Heart right ventricle (tissue), 16 donors: ENCODE results near the gene ATAD1. TPM values are rescaled to one million over a fixed set of nuclear protein-coding genes. Genes with fewer than 3 reads are reported as not detected.
A peak's percentile ranks its signal among the peaks of the same experiment; 100 is the strongest.
"Not testable (repeated sequence)": the region's sequence is repeated elsewhere in the genome, so short reads cannot be mapped to it uniquely, and the experiment has no call there.

Source experiments
- ATAC-seq, 8 donors: fragments of 200-7000 bp; cut with Tn5 transposase; one replicate each; pipeline ENCODE4 v1.9.1; 2020; ENCODE audit warnings: mild to moderate bottlenecking in 8 of 8, moderate library complexity in 8 of 8, moderate number of reproducible peaks in 1 of 8
- DNase-seq, 2 donors: peaks; one replicate each; pipeline ENCODE4 v3.0.0-alpha.2; 2020
- H3K27ac ChIP-seq, 10 donors: fragments of 200-600 bp; sonication (generic) in 2 of 10; one replicate each; pipeline versions ENCODE4 v1.5.0 to v1.8.0; 2020 to 2022; ENCODE audit warnings: mild to moderate bottlenecking in 3 of 10
- H3K27me3 ChIP-seq, 7 donors: fragments of 200-600 bp; one replicate each; pipeline ENCODE4 v1.8.0; 2021 to 2022; ENCODE audit warnings: mild to moderate bottlenecking in 2 of 7
- H3K36me3 ChIP-seq, 9 donors: fragments of 200-600 bp; sonication (generic) in 1 of 9; one replicate each; pipeline versions ENCODE4 v1.5.0 to v1.8.0; 2020 to 2022; ENCODE audit warnings: mild to moderate bottlenecking in 2 of 9
- H3K4me1 ChIP-seq, 9 donors: fragments of 200-600 bp; sonication (generic) in 1 of 9; one replicate each; pipeline versions ENCODE4 v1.5.0 to v1.8.0; 2020 to 2022; ENCODE audit warnings: mild to moderate bottlenecking in 4 of 9
- H3K4me3 ChIP-seq, 10 donors: fragments of 200-600 bp; sonication (generic) in 2 of 10; one replicate each; pipeline versions ENCODE4 v1.5.0 to v1.8.0; 2020 to 2022; ENCODE audit warnings: mild to moderate bottlenecking in 7 of 10, moderate library complexity in 2 of 10
- H3K9me3 ChIP-seq, 11 donors: fragments of 200-600 bp in 10 of 11; sonication (generic) in 2 of 11; one replicate each; pipeline versions ENCODE4 v1.5.0 to v1.8.0; 2013 to 2022; ENCODE audit warnings: mild to moderate bottlenecking in 2 of 11, control low read depth in 1 of 11, moderate library complexity in 1 of 11
- CTCF ChIP-seq, 9 donors: fragments of 200-600 bp; sonication (generic) in 2 of 9; IDR thresholded peaks; one replicate each; pipeline versions ENCODE4 v1.5.0 to v1.8.0; 2021 to 2022; ENCODE audit warnings: antibody characterized with exemption in 9 of 9, mild to moderate bottlenecking in 5 of 9, moderate library complexity in 1 of 9
- WGBS, 2 donors: extraction: QIAGEN DNeasy Blood & Tissue Kit; methylation state at CpG; one replicate each; pipeline ENCODE4 v1.1.7; 2013; ENCODE audit warnings: inconsistent platforms in 1 of 2; 5-methylcytosine and 5-hydroxymethylcytosine counted together
- intact Hi-C, 10 donors: fragments of 100-400 bp; cut with DNase I; formaldehyde crosslinking; loops; one replicate each; pipeline versions ENCODE4 v1.11.1 to v1.14.2; 2022
- polyA plus RNA-seq, 2 donors: library from polyadenylated mRNA; stranded (reverse); fragments of 200-250 nt; gene quantifications; one replicate each; pipeline ENCODE4 v1.2.3, GENCODE V29; 2013
- total RNA-seq, 10 donors: library from RNA; stranded (reverse); fragmentation: NEBNext Ultra II Directional in 3 of 10; extraction: Animal tissue kit (Norgen Biotek cat#: 25700) in 3 of 10; gene quantifications; one replicate each; pipeline versions ENCODE4 v1.2.1 to v1.2.4, GENCODE V29; 2021 to 2023
- donor health status: Arrhythmogenic right ventricular cardiomyopathy.
- donor health status: ischemic (EF 13 %, LVEDD 7.1; RV severe dilation, severe dysfunction).
- donor health status: healthy with polysubstance abuse.
- donor health status: DM: no; HTN: yes; CAD: no.
- donor health status: DM: no; HTN: no; CAD: no.
- donor health status: ischemic (EF 25% LVEDD 6.9; RV normal size, moderate dysfunction).
- donor health status: ischemic (EF 25% LVEDD 5.7; RV mildly dilated, moderate dysfunction).
- donor health status: healthy.
- donor health status: DM: yes; HTN: yes; CAD: no.
- donor health status: Ischemic cardiomyopathy.
- donor health status: ischemic (EF 35%, LVEDD 5.7; RV mildly dilated, moderate dysfunction).
- donor health status: nonischemic (EF 11% LVEDD 7.7; RV severe dilation, severe dysfunction).
- donor health status: DM: yes; HTN: yes; CAD: no.
- donor health status: PGD.
- donor health status: ischemic (EF 29% LVEDD 5.4; RV normal size, mild dysfunction).
- donor health status: nonischemic (EF 23%, LVEDD 6.1; RV moderate dilation, normal function).

ATAD1 gene
- total and polyA plus RNA-seq, 12 donors, result 18.4 to 147 (median 97.8) TPM

GRCh38 chr10:87804939-87805569 lies 13.0 kb downstream of the ATAD1 start:
- no peak for TF ChIP-seq CTCF (IDR thresholded peaks at IDR 0.05)
- intact Hi-C loops, result no loop called here
- H3K4me3 ChIP-seq, result no peak overlapping the region
- H3K36me3 ChIP-seq, result peaks cover 0 to 74% (median 7%) of the 10 kb centered on the region in 9 donors
- peaks cover 0 to 30% (median 7%) of the 10 kb centered on the region in 9 donors for H3K4me1 ChIP-seq
- peaks cover 0 to 37% (median 5%) of the 10 kb centered on the region in 11 donors for H3K9me3 ChIP-seq
- WGBS, 2 donors, result 73 to 80% methylated on average over 2 of the region's 2 CpGs
- DNase-seq (no peak), ATAC-seq (peak in 2 of 8 donors; percentile 38 to 43)
- no peaks in the 10 kb centered on the region for H3K27me3 ChIP-seq
- H3K27ac ChIP-seq, result peak overlapping the region in 3 of 10 donors; percentile 7 to 55 (median 45)

- peak overlapping the region in 7 of 10 donors; percentile 7 to 55 (median 42) for H3K27ac ChIP-seq
- intact Hi-C loops, result no loop called here
- H3K9me3 ChIP-seq, result peaks cover 0 to 39% (median 5%) of the 10 kb centered on the region in 11 donors
- DNase-seq (no peak), ATAC-seq (peak in 7 of 8 donors; percentile 17 to 62 (median 50))
- H3K4me1 ChIP-seq, result peaks cover 0 to 30% (median 7%) of the 10 kb centered on the region in 9 donors
- no peak for TF ChIP-seq CTCF (IDR thresholded peaks at IDR 0.05)
- no peaks in the 10 kb centered on the region for H3K27me3 ChIP-seq
- peak overlapping the region in 1 of 10 donors; percentile 1 for H3K4me3 ChIP-seq
- H3K36me3 ChIP-seq, result peaks cover 0 to 70% (median 7%) of the 10 kb centered on the region in 9 donors
Measured at GRCh38 chr10:87803831-87804230, 14.2 kb downstream of the ATAD1 start.

- peaks cover 0 to 68% (median 7%) of the 10 kb centered on the region in 9 donors for H3K36me3 ChIP-seq
- H3K4me3 ChIP-seq, result peak overlapping the region in 1 of 10 donors; percentile 1
- no peak for TF ChIP-seq CTCF (IDR thresholded peaks at IDR 0.05)
- peak overlapping the region in 7 of 10 donors; percentile 7 to 55 (median 42) for H3K27ac ChIP-seq
- H3K27me3 ChIP-seq, result no peaks in the 10 kb centered on the region
- H3K9me3 ChIP-seq, result peaks cover 0 to 39% (median 5%) of the 10 kb centered on the region in 11 donors
- DNase-seq (no peak), ATAC-seq (peak in 5 of 8 donors; percentile 17 to 69 (median 58))
- WGBS, 2 donors, result 60 to 66% methylated on average over 4 of the region's 4 CpGs
- intact Hi-C loops, result no loop called here
- peaks cover 0 to 30% (median 7%) of the 10 kb centered on the region in 9 donors for H3K4me1 ChIP-seq
Measured at GRCh38 chr10:87803328-87803727, 14.7 kb downstream of the ATAD1 start.

GRCh38 chr10:87801813-87802435 lies 16.1 kb downstream of the ATAD1 start:
- intact Hi-C loops, H3K27me3 ChIP-seq, DNase-seq, H3K4me3 ChIP-seq, H3K27ac ChIP-seq, ATAC-seq: not testable (repeated sequence)
- H3K9me3 ChIP-seq, result peaks cover 0 to 39% (median 5%) of the 10 kb centered on the region in 11 donors
- 96 to 98% methylated on average over 1 of the region's 1 CpG for WGBS, 2 donors
- peaks cover 0 to 58% (median 6%) of the 10 kb centered on the region in 9 donors for H3K36me3 ChIP-seq
- H3K4me1 ChIP-seq, result peaks cover 0 to 39% (median 7%) of the 10 kb centered on the region in 9 donors
